NCI-H2171 treated with DMSO at 0.1 percent for 48 hours (cell line): Measurements from ENCODE around the gene PREX1.
"Not testable (repeated sequence)": the region's sequence is repeated elsewhere in the genome, so short reads cannot be mapped to it uniquely, and the experiment has no call there.

ENCODE experiments used
- DNase-seq: peaks from one replicate; lab custom pipeline; 2025; lab: John Stamatoyannopoulos, UW

Gene PREX1

DNA sequence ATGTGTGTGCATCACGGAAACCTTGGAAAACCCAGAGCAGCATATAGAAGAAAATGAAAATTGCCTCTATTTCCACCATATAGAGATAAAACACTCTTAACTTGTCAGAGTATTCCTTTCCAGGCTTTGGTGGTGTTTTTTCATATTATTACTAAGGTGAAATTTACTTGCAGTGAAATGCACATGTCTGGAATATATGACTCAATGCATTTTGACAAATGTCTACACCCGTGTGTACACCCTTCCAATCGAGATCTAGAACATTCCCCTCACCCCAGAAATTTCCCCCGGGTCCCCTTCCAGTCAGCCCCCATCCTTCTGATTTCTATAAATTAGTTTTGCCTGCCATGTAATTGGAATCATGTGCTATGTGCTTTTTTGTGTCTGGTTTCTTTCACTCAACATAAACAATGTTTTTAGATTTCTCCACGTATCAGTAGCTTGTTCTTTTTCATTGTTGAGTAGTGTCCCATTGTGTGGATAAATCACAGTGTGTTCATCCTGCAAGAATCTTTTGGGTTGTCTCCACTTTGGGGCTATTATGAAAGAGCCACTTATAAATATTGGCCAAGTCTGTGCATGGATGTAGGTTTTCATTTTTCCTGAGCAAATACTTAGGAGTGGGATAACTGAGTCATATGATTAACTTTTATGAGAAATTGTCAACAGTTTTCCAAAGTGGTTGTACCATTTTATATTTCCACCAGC is 19.9 kb upstream of the PREX1 start:
- no peak for DNase-seq

DNA sequence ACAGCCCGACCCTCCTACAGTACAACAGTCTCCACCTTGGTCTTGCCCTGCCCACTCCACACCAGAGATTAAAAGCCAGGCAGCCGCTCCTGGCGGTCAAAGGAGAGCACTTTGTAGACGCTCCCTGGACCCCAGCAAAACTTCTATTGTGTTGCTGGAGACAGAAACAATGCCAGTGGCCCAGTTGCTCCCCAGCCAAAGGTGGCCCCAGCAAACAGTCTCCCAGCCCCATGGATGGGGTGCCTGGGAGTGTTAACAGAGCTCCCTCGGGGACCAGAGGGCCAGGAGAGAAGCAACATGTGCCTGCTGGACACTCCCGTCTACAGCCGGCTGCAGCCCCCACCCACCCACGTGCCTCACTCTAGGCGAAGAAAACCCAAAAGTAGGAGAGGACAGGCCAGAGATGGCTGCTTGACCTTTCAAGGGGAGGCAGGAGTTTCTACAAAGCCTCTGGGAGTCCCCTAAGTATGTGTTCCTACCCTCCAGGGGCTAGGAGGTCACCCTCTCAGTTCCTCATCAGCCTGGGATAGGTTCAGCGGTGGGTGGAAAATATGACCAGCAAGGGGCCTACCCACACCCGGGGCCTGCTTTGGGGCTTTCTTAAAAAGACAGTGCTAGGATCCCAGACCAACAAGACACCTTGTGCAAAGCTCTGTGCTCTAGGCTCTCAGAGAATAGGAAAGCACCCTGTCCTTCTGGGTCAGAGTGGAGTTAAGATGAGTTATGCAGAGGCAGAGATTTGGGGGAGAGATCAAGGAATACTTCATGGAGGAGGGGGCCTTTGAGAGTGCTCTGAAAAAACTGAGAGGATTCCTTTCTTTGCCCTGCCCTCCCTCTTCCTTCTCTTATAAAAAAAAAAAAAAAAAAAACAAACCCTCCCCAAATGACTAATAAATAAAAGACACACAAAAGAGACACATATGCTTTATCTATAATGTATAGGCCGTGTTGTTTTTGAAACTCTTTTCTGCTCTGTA is 19.0 kb upstream of the PREX1 start:
- no peak for DNase-seq

DNA sequence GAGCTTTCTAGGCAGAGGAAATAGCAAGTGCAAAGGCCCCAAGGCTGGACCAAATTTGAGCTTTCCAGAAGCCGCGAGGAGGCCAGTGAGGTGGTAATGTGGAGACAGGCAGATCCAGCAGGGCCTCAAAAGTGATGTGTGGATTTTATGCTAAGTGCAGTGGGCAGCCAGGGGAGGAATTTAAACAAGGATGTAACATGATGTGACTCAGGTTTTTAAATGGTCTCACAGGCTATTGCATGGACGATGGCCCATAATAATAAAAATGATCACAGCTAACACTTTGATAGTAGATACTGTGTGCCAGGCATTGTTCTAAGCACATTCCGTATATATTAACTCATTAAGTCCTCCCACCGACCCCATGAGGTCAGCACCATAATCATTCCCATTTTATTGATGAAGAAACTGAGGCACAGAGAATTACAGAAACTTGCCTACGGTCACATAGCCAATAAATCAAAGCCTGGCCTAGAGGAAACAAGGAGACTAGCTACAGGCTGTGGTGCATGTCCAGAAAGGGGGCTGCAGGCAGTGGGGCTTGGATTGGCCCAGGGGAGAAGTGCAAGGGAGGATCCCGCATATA is 18.0 kb upstream of the PREX1 start:
- no peak for DNase-seq

DNA sequence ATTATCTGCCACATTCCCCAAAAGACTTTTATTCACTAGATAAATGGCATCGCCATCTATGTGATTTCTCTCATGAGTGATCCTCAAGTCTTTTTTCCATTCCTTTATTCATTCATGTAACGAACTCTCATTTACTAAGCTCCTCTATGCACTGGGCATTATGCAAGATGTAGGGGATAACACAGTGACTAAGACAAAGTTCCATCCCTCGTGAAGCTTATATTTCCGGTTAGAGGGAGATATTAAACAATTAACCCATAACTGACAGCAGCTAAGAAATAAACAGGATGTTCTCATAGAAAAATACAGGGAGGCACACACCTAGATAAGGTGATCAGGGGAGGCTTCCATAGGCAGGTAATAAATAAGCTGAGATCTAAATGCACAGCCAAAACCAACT is 17.2 kb upstream of the PREX1 start:
- no peak for DNase-seq

DNA sequence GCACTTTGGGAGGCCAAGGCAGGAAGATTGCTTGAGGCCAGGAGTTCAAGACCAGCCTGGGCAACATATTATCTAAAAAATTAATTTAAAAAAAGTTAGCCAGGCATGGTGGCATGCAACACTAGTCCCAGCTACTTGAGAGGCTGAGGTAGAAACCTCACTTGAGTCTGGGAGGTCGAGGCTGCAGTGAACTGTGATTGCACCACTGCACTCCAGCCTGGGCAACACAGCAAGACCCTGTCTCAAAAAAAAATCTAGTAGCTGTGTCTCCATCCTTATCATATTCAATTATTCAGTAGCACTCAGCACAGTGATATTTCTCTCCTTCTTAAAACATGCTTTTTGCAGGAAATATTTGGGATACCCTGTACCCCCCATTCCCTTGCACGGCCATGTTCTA is 16.1 kb upstream of the PREX1 start:
- DNase-seq = not testable (repeated sequence)

DNA sequence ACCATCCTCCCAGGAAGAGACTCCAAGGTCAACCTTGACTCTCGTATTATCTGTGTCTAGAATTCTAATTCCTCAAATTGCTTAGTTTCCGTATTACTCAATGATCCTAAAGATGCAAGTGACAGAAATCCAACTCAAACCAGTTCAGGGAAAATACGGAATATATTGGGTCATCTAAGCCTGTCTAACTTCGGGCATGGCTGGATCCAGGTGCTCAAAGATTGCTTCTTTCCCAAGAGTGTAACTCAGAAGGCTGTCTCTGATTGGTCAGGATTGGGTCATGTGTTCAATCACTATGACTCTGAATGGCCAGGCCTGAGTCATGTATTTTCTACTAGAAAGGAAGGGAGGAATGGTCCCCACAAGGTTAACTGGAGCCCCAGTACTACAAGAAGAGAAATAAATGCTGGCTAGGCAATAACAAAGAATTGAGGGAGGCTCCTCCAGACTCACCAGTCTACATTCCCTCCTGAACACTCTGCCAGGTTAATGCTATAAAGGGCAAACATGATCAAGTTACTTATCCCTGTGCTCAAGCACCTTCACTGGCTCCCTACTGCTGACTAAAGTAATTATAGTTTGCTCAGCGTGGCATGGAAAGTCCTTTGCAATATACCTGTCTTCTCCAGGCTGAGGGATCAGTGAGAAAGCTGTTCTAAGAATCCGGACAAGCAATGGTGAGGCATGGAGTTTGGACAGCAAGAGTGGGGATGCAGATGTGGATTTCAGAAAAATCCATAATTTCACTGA is 15.4 kb upstream of the PREX1 start:
- DNase-seq = no peak

DNA sequence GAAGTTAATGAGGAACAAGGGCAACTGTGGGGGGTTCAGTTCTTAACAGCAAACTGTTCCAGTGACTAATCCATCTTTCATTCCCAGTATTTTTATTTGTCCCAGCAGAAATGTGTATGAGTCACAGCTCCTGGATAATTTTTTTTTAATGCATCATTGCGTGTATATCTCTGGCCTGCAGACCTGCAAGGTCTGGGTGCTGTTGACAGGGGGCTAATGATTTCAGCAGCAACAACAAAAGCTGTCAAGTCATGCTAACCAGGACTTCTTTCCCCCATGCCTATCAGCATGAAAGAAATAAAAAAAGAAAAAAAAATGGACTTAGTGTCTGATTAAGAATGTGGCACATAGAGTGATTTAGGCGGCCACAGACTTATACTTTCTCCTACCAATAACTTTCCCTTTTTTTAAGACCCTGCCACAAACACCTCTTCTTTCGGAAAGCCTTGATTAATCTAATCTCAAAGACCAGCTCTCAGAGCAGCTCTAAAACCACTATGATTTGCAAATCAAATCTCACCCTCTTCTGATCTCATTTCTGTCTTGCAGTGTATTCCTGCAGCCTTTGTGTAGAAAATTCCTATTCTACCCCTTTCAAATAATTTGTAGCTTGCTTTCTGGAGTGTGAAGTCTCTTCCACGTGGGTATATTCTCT is 14.2 kb upstream of the PREX1 start:
- DNase-seq = no peak

DNA sequence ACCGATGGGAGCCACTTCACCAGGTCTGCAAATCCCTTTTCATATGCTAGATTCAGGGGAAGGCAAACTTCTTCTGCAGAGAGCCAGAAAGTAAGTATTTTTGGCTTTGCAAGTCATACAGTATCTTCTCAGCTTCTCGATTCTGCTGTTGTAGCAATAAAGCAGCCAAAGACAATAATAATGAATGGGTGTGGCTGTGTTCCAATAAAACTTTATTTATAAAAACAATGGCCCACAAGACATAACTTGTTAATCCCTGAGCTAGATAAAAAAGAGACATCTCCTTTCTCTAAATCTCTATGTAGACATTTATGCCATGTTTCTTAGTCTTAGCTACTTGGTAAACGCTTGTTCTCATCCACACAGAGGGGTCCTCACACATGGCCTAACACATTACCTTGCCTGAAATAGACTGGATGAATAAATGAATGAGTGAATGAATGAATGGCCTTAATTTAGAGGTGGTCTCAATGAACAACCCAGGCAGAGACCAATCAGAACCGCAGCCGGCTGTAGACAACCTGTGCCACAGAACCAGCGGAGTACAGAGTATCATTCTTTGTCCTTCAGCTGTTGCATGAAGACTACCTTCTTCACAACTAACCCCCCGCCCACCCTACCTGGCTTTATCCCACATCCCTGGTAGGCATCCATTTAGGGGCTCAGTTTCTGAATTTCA is 13.5 kb upstream of the PREX1 start:
- DNase-seq = no peak

DNA sequence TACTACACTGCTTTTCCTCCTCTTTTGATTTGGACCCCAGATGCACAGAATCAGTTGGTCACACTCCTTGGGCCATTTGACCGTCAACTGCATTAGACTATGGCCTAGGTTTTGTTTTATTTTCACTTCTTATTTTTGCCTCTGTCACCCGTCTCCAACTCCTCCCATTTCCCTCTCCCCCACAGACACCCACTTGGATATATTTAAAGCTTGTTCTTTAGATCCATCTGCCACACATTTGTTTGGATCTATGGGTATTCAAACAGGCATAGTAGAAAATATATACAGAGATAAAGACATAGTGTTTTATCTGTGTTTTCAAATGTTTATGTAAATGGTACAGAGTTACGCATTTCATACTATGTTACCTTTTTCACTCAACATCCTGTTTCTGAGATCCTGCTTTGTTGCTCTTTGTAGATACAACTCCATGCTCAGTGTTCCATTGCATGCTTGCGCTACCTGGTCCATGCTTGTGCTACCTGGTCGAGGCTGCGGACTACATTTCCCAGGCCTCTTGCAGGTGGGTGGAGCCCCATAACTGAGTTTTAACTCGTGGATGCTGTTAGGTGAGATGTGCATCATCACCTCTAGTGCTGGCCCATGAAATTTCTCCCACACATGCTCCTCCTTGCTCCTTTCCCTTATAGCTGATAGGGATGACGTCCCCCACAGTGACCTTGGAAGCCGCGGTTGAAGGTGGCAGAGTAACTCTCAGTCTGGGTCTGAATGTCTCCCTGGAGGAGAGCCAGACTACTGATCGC is 11.5 kb upstream of the PREX1 start:
- no peak for DNase-seq

DNA sequence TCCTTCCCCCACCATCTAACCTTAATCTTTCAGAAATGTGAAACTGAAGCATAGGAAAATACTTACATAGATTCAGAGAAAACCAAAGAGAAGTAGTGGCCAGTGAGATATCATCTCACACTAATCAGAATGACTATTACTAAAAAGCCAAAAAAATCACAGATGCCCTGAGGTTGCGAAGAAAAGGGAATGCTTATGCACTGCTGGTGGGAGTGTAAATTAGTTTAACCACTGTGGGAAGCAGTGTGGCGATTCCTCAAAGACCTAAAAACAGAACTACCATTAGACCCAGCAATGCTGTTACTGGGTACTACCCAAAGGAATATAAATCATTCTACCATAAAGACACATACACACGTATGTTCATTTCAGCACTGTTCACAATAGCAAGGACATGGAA is 9.2 kb upstream of the PREX1 start:
- DNase-seq = no peak

DNA sequence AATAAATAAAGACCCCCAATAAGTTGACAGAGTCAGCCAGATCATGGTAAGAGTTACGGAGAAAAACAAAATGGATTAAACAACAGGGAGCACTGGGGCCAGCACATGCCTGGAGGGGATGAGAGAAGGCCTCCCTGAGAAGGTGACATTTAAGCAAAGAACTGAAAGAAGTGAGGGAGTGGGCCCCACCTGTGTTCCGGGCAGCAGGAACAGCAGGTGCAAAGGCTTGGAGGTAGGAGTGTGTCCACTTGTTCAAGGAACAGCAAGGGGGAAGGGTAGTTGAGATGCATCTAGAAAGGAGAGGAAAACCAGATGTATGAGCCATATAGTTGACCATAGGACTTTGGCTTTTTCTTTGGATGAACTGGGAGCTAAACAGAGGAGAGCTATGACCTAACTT is 7.6 kb upstream of the PREX1 start:
- DNase-seq = no peak

DNA sequence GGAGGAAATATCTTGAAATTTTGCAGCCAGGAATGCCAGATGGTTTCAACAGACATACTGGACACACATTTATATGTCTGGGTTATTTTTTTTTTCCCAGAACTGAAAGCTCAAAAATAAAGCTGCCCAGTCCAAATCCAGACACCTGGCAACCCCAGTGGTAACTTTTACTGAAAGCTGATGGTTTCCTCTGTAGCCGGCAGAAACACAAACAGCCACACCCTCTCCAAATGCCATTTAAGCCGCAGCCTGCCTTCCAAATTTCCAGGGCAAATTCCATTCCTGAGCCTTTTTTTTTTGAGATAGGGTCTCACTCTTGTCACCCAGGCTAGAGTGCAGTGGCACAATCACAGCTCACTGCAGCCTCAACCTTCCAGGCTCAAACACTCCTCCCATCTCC is 6.5 kb upstream of the PREX1 start:
- no peak for DNase-seq

DNA sequence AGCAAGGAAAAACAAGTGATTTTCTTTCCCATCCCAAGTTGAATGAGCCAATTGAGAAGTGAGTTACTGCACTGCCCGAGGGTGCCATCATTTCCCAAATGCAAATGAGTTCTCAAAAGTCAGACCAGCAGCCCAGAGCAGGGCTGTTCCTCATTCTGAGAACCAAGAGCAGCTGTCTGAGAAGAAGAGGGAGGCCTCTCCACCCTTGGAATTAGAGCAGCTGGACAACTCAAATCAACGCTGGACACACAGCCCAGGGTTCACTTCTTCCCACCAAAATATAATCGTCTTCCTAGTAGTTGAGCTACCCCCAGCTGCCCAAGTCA is 4.6 kb upstream of the PREX1 start:
- DNase-seq = no peak

DNA sequence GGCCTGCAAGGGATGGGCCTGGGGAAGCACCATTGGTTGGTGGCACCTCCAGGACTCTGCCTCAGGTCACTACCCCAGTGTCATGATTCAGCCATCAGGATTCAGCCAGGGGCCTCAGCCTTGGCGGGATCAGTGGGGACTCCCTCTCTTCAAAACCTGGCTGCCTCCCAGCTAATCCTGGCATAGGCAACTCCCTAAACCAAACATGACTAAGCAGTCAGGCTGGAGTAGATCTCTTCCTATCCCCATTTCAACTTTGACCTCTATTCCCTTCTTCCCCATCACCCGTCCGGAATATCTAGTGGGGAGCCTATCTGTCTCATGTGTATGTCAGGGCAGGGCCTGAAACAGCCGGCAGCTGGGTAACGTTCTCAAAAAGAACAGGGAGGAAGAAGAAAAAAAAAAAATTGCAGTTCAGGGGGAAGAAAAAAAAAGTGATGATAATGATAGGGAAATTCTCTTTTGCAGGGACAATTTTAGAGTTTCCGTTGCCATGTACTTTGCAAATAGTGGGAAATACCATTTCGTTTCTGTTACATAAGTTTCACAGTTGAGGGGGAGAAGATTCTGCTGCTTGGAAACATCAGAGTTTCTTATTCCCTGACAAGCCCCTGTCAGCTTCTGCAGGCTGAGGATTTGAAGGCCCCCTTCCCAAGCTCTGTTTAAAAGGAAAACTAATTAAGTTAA is 4.1 kb upstream of the PREX1 start:
- DNase-seq = peak; percentile 68

DNA sequence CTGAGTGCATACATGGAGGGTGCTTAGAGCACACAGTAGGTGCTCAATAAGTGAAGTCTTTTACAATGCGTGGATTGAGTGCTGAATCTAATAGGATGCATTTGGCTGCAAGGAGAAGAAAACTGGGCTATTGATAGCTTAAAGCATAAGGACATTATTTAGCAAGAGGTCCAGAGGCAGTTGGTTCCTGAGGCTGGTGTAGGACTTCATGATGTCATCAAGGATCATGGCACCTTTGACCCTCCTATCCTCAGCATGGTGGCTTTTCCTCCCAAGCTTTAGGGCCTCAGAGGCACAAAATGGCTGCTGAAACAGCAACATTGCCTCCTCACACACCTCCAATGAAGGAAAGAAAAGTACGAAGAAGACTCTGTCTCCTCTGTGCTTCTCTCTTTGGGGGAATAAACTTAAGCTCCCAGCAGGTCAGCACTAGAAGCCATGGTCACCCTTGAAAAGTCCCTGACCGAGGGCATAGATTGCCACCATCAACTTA is 3.1 kb upstream of the PREX1 start:
- DNase-seq = no peak

DNA sequence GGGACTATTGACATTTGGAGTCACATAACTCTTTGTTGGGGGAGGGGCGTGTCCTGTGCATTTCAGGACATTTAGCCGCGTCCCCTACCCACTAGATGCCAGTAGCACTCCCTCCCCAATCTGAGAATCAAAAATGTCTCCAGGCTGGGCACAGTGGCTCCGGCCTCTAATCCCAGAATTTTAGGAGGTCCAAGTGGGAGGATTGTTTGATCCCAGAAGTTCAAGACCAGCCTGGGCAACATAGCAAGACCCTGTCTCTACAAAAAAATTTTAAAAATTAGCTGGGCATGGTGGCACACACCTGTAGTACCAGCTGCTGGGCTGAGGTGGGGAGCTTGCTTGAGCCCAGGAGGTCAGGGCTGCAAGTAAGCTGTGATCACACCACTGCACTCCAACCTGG is 2.1 kb upstream of the PREX1 start:
- no peak for DNase-seq

DNA sequence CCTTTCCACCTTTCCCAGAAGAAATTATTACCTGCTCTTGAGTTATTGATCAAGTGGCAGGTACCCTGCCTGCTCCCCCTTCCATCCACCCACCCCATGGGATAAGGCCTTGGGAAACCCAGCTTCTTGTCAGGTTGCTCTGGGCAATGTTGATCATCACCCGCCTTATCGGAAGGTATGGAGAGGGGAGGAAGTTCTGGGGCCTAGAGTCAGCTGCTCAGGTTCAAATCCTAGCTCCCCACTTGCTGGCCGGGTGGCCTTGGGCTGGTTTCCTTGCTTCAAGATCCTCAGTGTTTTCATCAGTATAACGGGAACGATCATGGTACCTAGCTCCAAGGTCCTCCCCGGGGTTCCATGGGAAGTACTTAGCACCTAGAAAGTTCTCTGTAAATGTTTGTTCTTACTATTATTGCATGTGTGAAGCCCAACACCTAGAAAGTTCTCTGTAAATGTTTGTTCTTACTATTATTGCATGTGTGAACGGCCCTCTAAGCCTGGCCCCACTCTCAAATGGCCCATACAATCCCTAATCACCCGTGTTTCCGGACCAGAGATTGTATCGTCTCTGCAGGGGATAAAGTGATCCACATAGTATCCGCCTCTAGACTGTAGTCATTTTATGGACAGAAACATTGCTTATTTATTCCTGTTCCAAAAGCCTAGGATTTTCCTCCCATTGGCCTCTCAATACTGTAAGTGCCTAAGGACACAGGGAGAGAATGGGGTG is 1.1 kb upstream of the PREX1 start:
- no peak for DNase-seq

DNA sequence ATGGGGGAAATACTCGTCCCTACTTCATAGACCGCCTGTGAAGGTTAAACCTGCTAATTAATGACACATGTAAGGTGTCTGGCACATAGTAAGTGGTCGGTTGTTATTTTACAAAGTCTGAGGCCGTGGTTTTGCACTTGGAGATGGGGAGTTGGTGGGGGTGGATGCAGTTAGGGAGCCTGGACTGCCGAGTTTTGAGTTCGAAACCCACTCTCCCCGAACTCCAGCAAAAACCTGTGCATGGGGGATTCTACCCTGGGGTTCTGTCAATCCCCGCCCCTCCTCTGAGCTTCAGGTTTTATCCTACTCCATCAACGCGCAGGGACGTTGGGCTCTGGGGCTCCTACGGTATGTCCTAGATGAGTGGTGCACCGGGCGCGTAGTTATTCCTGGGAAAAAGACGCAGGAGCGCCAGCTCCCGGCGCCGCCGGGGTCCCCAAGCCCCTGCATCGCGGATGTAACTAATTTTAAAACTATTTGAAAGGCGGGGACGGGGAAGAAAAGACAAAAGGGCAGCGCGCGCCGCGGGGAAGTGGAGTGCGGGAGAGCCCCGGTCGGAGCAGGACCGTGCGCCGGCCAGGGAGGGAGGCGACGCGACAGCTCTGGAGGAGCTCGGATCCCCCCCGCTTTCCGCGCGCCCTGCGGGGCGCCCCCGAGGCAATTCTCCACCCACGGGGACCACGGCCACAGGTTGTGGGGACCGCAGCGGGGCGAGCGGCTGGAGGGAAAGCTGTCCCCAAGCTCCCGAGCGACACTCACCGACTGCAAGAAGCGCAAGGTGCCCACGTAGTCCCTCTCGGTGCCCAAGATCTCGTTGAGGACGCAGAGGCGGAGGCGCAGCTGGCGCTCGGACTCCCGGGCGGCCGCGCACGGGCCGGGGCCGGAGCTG is 672 bp downstream of the PREX1 start:
- peak; percentile 50 for DNase-seq
